VCaP (cell line): ENCODE measurements around the gene OR2M2.

Source experiments
- H3K27ac ChIP-seq: fragments of 450-650 bp; 2 replicates; pipeline ENCODE4 v1.5.1; 2017
- TF ChIP-seq, protein P1 (sequence below): fragments of 450-650 bp; conservative IDR thresholded peaks from 2 replicates; pipeline ENCODE4 v1.5.1; 2017; ENCODE audit warnings: mild to moderate bottlenecking, moderate library complexity

The OR2M2 gene

DNA sequence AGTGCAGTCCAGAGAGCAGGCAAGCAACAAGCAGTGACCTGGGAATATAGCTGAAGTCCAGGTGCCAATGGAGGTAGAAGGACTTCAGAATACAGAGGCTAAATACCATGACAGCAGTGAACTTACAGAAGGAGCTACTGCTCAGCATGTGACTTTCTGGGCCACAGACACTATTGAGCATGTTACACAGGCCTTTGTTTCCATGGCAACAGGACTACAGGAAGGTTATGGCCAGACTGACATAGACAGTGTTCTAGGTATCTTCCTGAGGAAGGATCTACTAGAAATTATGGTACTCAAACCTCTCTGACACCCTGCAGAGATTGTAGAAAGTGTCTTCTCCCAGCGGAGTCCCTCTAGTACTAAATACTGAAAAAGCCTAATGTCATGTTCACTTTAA is 18.7 kb upstream of the OR2M2 start:
- H3K27ac ChIP-seq = no peak overlapping the region
- TF ChIP-seq, protein P1, sequence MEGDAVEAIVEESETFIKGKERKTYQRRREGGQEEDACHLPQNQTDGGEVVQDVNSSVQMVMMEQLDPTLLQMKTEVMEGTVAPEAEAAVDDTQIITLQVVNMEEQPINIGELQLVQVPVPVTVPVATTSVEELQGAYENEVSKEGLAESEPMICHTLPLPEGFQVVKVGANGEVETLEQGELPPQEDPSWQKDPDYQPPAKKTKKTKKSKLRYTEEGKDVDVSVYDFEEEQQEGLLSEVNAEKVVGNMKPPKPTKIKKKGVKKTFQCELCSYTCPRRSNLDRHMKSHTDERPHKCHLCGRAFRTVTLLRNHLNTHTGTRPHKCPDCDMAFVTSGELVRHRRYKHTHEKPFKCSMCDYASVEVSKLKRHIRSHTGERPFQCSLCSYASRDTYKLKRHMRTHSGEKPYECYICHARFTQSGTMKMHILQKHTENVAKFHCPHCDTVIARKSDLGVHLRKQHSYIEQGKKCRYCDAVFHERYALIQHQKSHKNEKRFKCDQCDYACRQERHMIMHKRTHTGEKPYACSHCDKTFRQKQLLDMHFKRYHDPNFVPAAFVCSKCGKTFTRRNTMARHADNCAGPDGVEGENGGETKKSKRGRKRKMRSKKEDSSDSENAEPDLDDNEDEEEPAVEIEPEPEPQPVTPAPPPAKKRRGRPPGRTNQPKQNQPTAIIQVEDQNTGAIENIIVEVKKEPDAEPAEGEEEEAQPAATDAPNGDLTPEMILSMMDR = no peak

DNA sequence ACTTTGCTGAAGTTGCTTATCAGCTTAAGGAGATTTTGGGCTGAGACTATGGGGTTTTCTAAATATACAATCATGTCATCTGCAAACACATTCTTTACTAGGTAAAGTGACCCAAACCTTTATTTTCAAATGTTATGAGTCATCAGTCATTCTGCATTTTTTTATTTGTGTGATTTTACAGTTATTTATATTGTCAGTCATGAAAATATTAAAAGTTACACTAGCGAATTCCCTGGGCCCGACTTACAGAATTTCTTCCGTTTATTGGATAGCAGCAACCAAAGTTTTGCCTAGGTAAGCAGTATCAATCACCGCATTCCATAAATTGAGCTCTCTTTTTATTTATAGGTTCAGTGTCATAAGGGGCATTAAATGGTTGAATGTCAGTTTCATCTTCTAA is 15.9 kb upstream of the OR2M2 start:
- TF ChIP-seq, protein P1 = no peak
- no peak overlapping the region for H3K27ac ChIP-seq

DNA sequence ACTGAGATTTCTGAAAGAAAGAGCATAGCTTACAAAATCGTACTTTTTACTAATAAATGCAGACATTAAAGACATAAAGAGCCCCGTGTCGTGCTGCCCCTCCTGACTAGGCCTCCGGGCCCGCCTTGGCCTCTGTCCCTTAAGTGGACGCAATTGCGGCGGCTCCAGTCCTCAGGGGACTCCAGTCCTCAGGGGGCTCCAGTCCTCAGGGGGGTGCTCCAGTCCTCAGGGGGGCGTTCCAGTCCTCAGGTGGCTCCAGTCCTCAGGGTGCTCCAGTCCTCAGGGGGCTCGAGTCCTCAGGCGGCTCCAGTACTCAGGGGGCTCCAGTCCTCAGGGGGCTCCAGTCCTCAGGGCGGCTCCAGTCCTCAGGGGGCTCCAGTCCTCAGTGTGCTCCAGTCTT is 10.6 kb upstream of the OR2M2 start:
- H3K27ac ChIP-seq = no peak overlapping the region
- TF ChIP-seq, protein P1 = no peak

DNA sequence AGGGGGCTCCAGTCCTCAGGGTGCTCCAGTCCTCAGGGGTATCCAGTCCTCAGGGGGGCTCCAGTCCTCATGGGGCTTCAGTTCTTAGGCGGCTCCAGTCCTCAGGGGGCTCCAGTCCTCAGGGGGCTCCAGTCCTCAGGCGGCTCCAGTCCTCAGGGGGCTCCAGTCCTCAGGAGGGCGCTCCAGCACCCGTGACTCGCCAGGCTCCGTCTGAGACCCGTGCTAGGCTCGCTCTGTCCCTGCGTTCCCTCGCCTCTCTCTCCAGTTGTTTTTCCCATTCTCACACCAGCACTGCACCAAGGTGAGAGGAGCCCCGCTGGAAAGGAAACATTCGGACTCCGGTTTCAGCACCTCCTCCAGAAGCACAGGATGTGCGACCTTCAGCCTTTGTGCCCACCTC is 9.4 kb upstream of the OR2M2 start:
- TF ChIP-seq, protein P1 = no peak
- H3K27ac ChIP-seq = no peak overlapping the region

DNA sequence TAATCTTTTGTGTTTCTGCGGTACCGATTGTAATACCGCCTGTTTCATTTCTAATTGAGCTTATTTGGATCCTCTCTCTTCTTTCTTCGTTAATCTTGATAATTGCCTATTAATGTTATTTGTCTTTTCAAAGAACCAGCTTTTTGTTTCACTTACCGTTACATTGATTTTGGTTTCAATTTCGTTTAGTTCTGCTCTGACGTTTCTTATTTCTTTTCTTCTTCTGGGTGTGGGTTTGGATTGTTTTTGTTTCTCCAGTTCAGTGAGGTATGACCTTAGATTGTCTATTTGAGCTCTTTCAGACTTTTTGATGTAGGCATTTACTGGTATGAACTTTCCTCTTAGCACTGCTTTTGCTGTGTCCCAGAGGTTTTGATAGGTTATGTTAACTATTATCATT is 9.4 kb downstream of the OR2M2 start:
- H3K27ac ChIP-seq = no peak overlapping the region
- TF ChIP-seq, protein P1 = no peak

DNA sequence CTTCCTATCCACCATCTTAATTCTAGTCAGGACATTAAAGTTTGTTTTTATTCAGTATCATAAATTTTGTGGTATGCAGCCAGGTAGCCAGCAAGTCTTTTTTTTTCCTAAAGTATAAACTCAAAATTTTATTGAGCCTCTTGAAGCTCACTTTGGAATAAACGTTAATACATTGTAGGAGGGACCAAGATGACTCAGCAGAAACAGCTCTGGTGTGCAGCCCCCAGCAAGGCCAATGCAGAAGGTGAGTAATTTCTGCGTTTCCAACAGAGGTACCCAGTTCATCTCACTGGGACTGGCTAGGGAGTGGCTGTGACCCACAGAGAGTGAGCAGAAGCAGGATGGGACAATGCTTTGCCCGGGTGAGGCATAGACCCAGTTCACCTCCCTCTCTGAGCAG is 12.7 kb downstream of the OR2M2 start:
- TF ChIP-seq, protein P1 = no peak
- H3K27ac ChIP-seq = no peak overlapping the region

DNA sequence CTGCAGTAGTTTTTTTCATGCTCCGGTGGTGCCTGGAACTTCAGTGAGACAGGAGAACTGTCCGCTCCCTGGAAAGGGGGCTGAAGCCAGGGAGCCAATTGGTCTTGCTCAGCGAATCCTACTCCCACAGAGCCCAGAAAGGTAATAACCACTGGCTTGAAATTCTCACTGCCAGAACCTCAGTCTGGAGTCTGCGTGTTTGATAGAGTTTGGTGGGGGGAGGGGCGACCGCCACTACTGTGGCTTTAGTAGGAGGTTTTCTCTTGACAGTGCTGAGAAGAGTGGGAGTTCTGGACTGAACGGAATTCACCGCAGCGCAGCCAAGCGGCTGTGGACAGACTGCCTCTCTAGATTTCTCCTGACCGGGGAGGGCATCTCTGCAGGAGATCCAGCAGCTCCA is 14.4 kb downstream of the OR2M2 start:
- no peak overlapping the region for H3K27ac ChIP-seq
- TF ChIP-seq, protein P1 = no peak

DNA sequence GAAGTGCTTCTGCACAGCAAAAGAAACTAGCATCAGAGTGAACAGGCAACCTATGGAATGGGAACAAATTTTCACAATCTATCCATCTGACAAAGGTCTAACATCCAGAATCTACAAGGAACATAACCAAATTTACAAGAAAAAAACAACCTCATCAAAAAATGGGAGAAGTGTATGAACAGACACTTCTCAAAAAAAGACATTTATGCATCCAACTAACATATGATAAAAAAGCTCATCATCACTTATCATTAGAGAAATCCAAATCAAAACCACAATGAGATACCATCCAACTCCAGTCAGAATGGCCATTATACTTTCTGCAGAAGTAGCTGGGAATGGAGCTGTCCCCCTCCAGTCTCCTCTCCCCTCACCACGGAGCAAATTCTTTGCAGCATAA is 19.5 kb downstream of the OR2M2 start:
- TF ChIP-seq, protein P1 = no peak
- H3K27ac ChIP-seq = no peak overlapping the region
